HepG2 (cell line): ENCODE results near the gene HOXA7. TPM values are rescaled to one million over a fixed set of nuclear protein-coding genes. Genes with fewer than 3 reads are reported as not detected.

Experiments
- ATAC-seq: fragments of 200-7000 bp; cut with Tn5 transposase; 3 replicates; pipeline ENCODE4 v1.9.1; 2020; ENCODE audit warnings: mild to moderate bottlenecking, moderate library complexity
- BruUV-seq: library from RNA; stranded (reverse); fragments of 400-500 nt; replicated peaks from 2 replicates; lab custom pipeline; 2021; lab: Mats Ljungman, UMichigan
- CTCF ChIA-PET: fragments of 300-600 bp; formaldehyde crosslinking; extraction: SDS; loops from one replicate; lab custom pipeline; 2021; ENCODE audit warnings: low total read pairs, inconsistent platforms, low intra/inter-chr PET ratio; lab: Yijun Ruan, JAX
- POLR2A ChIA-PET: fragments of 350-600 bp; sonication (Branson Sonifier 250); formaldehyde crosslinking; loops from one replicate; lab custom pipeline; 2020; ENCODE audit warnings: antibody characterized with exemption, inconsistent platforms; lab: Yijun Ruan, JAX
- DNase-seq: peaks from one replicate; pipeline ENCODE4 v3.0.0-alpha.2; 2015; ENCODE audit warnings: low spot score
- FAIRE-seq: peaks from 3 replicates; lab custom pipeline; 2011; peaks lifted over from hg19 to GRCh38; lab: Jason Lieb, UNC
- H2AFZ ChIP-seq: one replicate; pipeline ENCODE4 v1.6.1; 2011; ENCODE audit warnings: low read length, inconsistent platforms
- H3K27ac ChIP-seq: fragments of 300-600 bp; 3 replicates; pipeline ENCODE4 v1.8.0; 2011; ENCODE audit warnings: mixed run types, mild to moderate bottlenecking, mixed read lengths, low read length, inconsistent platforms; ENCODE audit not compliant: insufficient read depth; ENCODE audit errors: extremely low read length
- H3K27me3 ChIP-seq, 2 experiments: fragments of 200-600 bp in 1 of 2; 2 replicates in 1 of 2; 3 replicates in 1 of 2; pipeline versions ENCODE4 v1.6.0 to v1.8.0; 2011; ENCODE audit warnings: low read length in 2 of 2, mild to moderate bottlenecking in 2 of 2, moderate library complexity in 2 of 2, inconsistent platforms in 1 of 2; ENCODE audit not compliant: insufficient read depth in 2 of 2, control insufficient read depth in 1 of 2
- H3K36me3 ChIP-seq, 2 experiments: fragments of 200-600 bp in 1 of 2; replicated peaks in 1 of 2; 2 replicates in 1 of 2; 3 replicates in 1 of 2; pipeline versions ENCODE4 v1.5.1 to v1.8.0; 2011; ENCODE audit warnings: low read length in 2 of 2, inconsistent platforms in 1 of 2; ENCODE audit not compliant: insufficient read depth in 2 of 2, control insufficient read depth in 1 of 2
- H3K4me1 ChIP-seq: 2 replicates; pipeline ENCODE4 v1.5.1; 2012; ENCODE audit warnings: low read length, inconsistent platforms; ENCODE audit not compliant: insufficient read depth
- H3K4me2 ChIP-seq: 2 replicates; pipeline ENCODE4 v1.6.0; 2011; ENCODE audit warnings: low read depth, low read length, inconsistent platforms
- H3K4me3 ChIP-seq, 3 experiments: fragments of 200-600 bp in 1 of 3; sonication (generic), shearing (Covaris generic) in 1 of 3; replicated peaks in 1 of 3; 2 replicates each; pipeline ENCODE4 v1.5.1; 2011 to 2016; ENCODE audit warnings: low read length in 3 of 3, inconsistent platforms in 2 of 3, low read depth in 2 of 3, mild to moderate bottlenecking in 2 of 3, control low read depth in 1 of 3, mixed read lengths in 1 of 3; ENCODE audit not compliant: insufficient read depth in 1 of 3
- H3K79me2 ChIP-seq: one replicate; pipeline ENCODE4 v1.6.1; 2011; ENCODE audit warnings: low read length, inconsistent platforms; ENCODE audit not compliant: insufficient read depth
- H3K9ac ChIP-seq: 2 replicates; pipeline ENCODE4 v1.6.0; 2011; ENCODE audit warnings: mild to moderate bottlenecking, low read depth, low read length, inconsistent platforms; ENCODE audit not compliant: insufficient read depth
- H3K9me3 ChIP-seq: 2 replicates; pipeline ENCODE4 v1.5.1; 2012; ENCODE audit warnings: mild to moderate bottlenecking, low read length
- H4K20me1 ChIP-seq: 2 replicates; pipeline ENCODE4 v1.6.0; 2011; ENCODE audit warnings: inconsistent platforms, mild to moderate bottlenecking, low read length, moderate library complexity; ENCODE audit not compliant: insufficient read depth
- AGO2 ChIP-seq: fragments of 200-400 bp; formaldehyde crosslinking; optimal IDR thresholded peaks from 2 replicates; pipeline ENCODE3; 2017; ENCODE audit warnings: mild to moderate bottlenecking, low read depth, low read length, moderate library complexity
- GLI4 ChIP-seq: sonication (generic); formaldehyde crosslinking; IDR thresholded peaks from 2 replicates; pipeline ENCODE4 v1.5.1; 2020; ENCODE audit warnings: missing genetic modification reagents, mild to moderate bottlenecking, moderate library complexity, borderline replicate concordance
- HES4 ChIP-seq: sonication (generic); formaldehyde crosslinking; IDR thresholded peaks from 2 replicates; pipeline ENCODE4 v1.9.0; 2021; ENCODE audit warnings: mild to moderate bottlenecking, missing genetic modification reagents, borderline replicate concordance
- HNRNPK ChIP-seq: fragments of 200-400 bp; formaldehyde crosslinking; IDR thresholded peaks from 2 replicates; pipeline ENCODE4 v1.6.1; 2018; ENCODE audit warnings: low read length, low read depth, moderate library complexity, mild to moderate bottlenecking; ENCODE audit not compliant: poor library complexity, severe bottlenecking
- RAD51 ChIP-seq: fragments of 450-650 bp; IDR thresholded peaks from 2 replicates; pipeline ENCODE4 v1.6.1; 2016; ENCODE audit warnings: borderline replicate concordance
- RBFOX2 ChIP-seq: fragments of 200-400 bp; formaldehyde crosslinking; IDR thresholded peaks from 2 replicates; pipeline ENCODE4 v1.6.1; 2017; ENCODE audit warnings: low read depth, mild to moderate bottlenecking, low read length
- SALL1 ChIP-seq: sonication (generic); formaldehyde crosslinking; IDR thresholded peaks from 2 replicates; pipeline ENCODE4 v1.8.0; 2022; ENCODE audit warnings: mild to moderate bottlenecking, missing genetic modification reagents
- ZBTB3 ChIP-seq: sonication (generic); formaldehyde crosslinking; IDR thresholded peaks from 2 replicates; pipeline ENCODE4 v1.4.0; 2020; ENCODE audit warnings: low read depth, mild to moderate bottlenecking, moderate library complexity, missing genetic modification reagents, borderline replicate concordance
- ZNF431 ChIP-seq: sonication (generic); formaldehyde crosslinking; IDR thresholded peaks from 2 replicates; pipeline ENCODE4 v1.9.0; 2022; ENCODE audit warnings: missing genetic modification reagents, low read depth, mild to moderate bottlenecking, borderline replicate concordance
- ZNF792 ChIP-seq: IDR thresholded peaks from 2 replicates; pipeline ENCODE4 v1.6.1; 2016
- WGBS: methylation state at CpG from one replicate; pipeline ENCODE4 v1.1.6; 2017; ENCODE audit warnings: low lambda C conversion rate; 5-methylcytosine and 5-hydroxymethylcytosine counted together
- in situ Hi-C: cut with HindIII; loops from 2 replicates; pipeline ENCODE4 v1.10.0; 2017; ENCODE audit warnings: low pct_unique_long_range_greater_than_20kb; ENCODE audit not compliant: extremely low pct_ligation_motif_present
- intact Hi-C: fragments of 100-400 bp; cut with micrococcal nuclease; formaldehyde crosslinking; loops from one replicate; pipeline ENCODE4 v1.10.0; 2022; ENCODE audit not compliant: unreplicated experiment
- polyA plus RNA-seq, 8 experiments: library from polyadenylated mRNA; depleted of rRNA in 3 of 8; stranded (reverse) in 7 of 8; unstranded in 1 of 8; fragments of >200 nt; fragmentation: Illumina TruSeq in 4 of 8; extraction: Trizol in 4 of 8; gene quantifications; 2 replicates each; pipeline versions ENCODE4 v1.2.1 to v1.2.3, GENCODE V29; 2011 to 2016; ENCODE audit warnings: low read depth in 4 of 8, missing spikeins in 1 of 8, mixed read lengths in 1 of 8; ENCODE audit not compliant: insufficient read depth in 1 of 8
- total RNA-seq, 5 experiments: library from RNA; depleted of rRNA; stranded (reverse); fragments of >200 nt; fragmentation: Illumina TruSeq; extraction: Trizol; gene quantifications; 2 replicates each; pipeline ENCODE4 v1.2.3, GENCODE V29; 2016; ENCODE audit warnings: low read depth in 1 of 5

HOXA7 gene
- total and polyA plus RNA-seq, 2 of the 13 experiments (the other 11 are each of a cell fraction or from before 2014, with no cell fraction given) = 0.05 TPM; not detected in 1

DNA sequence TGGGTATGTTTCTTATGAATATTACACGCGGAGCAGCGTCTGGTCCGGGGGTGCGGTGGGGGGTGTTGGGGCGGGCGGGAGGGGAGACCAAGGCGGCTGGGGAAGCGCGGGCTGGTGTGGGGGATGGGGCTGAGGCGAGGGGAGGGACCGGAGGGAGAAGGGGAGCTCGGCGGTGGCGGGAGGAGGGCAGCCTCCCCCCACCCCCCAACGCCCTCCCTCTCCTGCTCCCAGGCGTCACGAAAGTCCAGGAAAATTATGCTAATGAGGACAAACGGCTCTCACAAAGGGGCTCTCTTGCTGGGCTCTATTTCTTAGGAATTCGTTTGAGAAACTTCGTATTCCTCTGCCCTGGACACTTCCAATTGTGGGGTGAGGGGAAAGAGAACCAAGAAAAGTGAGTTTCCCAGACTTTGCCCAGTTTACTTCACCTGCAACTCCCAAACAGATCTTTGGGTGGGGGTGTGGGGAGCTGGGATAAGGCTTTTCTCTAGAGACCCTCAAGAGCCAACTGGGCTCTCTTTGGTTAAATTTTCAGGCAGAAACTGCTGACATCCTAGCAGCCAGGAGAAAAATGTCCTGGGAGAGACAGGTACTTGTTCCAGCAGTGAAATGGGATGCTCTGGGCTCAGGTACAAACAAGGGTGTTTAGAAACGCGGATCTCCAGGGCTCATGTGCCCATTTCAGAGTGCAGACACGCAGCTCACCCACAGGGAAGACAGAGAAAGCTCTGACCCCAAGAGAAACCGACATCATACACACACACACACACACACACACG lies 42.3 kb downstream of the HOXA7 start (continued):
- TF ChIP-seq HES4 (CRISPR knock-in tag) = no peak
- no peak for TF ChIP-seq RAD51
- no peak for TF ChIP-seq GLI4 (CRISPR knock-in tag)
- no peak for TF ChIP-seq ZBTB3
- TF ChIP-seq ZNF792 (CRISPR knock-in tag) = no peak

DNA sequence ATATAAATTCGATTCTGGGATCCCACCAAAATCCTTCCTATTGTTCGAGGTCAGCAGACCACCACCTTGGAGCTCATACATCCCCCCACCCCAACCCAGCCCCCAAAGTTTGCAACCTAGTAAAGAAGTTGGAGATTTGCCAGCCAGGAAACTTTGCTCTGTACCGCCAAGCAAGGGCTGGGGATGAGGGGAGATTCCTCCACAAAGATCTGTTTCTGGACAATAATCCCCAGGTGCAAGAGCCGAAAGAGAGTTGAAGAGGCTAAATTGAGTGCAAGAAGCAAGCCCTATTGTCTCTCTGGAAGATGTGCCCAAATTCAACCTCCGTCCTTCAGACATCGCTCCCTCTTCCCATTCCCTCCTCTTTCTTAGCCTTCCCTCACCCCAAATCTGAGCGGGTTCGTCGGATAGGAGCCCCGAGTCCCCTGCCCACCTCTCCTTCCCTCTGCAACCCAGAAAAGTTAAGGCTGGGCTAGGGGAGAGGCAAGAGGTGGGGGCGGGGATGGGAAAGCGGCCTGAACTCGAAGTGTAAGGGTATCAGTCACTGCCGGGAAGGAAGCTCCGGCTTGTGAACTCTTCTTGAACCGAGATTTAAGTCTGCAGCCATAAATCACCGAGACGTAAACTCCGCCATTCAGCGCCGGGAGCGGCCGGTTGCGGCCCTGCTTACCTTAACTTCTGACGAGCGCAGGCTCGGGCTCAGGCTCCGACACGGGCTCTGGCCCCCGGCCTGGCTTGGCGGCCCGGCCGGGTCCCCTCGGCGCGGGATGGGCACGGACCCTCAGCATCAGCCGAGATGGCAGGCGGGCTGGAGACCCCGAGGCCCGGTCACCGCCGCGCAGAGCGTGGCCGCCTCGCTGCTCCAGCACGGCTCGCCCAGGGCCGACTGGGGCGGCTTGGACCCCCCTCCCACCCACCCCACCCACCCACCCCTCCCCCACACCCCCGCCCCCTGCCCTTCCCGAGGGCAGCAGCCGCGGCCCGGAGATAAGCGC lies 43.2 kb downstream of the HOXA7 start:
- in situ Hi-C loops (no loop called here), intact Hi-C loops (no loop called here)
- Histone ChIP-seq H3K4me2 (no peak overlapping the region), H3K36me3 (peaks cover 2 to 9% of the 10 kb centered on the region in 2 experiments; a peak in 3 of 5 replicates), H3K4me3 (no peak overlapping the region), H4K20me1 (peaks cover 12% of the 10 kb centered on the region; the same call in 1 of the 2 replicates), H3K27me3 (no peaks in the 10 kb centered on the region), H3K79me2 (peaks cover 20% of the 10 kb centered on the region), H3K9ac (no peak overlapping the region), H3K27ac (no peak overlapping the region), H3K9me3 (no peaks in the 10 kb centered on the region), H2AFZ (no peak overlapping the region), H3K4me1 (peaks cover 17% of the 10 kb centered on the region)
- TF ChIP-seq HNRNPK (peak; percentile 23), SALL1 (CRISPR knock-in tag) (no peak), ZNF431 (CRISPR knock-in tag) (no peak), RBFOX2 (peak; percentile 58), AGO2 (peak; percentile 86)
- 96% methylated on average over 25 of the region's 57 CpGs for WGBS
- DNase-seq (no peak), FAIRE-seq (no peak), ATAC-seq (no peak)
- BruUV-seq = no TSS peak
- ChIA-PET CTCF (no interaction called here), POLR2A (no interaction called here)
